A673 (cell line): ENCODE measurements around the gene C19orf81.

Experiments used
- CTCF ChIP-seq: fragments of 300-800, 200-600 bp; sonication (generic); conservative IDR thresholded peaks from 2 replicates; pipeline ENCODE4 v1.5.1; 2017; ENCODE audit warnings: low read depth, mild to moderate bottlenecking, antibody characterized with exemption, low read length, moderate library complexity, mixed read lengths
- EZH2 ChIP-seq: fragments of 200-600 bp; sonication (generic); IDR thresholded peaks from 2 replicates; pipeline ENCODE4 v1.6.1; 2017; ENCODE audit warnings: borderline replicate concordance, low read depth, mild to moderate bottlenecking, mixed read lengths, antibody characterized with exemption, low read length; ENCODE audit not compliant: poor library complexity, severe bottlenecking

GRCh38 chr19:50679177-50680125, 30.2 kb downstream of the C19orf81 start:
- TF ChIP-seq CTCF (no peak), EZH2 (no peak)
